HG02938 (cell line): ENCODE results near the gene KDM2B.
"Not testable (repeated sequence)": the region's sequence is repeated elsewhere in the genome, so short reads cannot be mapped to it uniquely, and the experiment has no call there.

Experiments used
- ATAC-seq: cut with Tn5 transposase; IDR thresholded peaks from one replicate; pipeline ENCODE4 v1.9.1; 2021; ENCODE audit warnings: mild to moderate bottlenecking, moderate library complexity; ENCODE audit not compliant: unreplicated experiment

KDM2B gene

GRCh38 chr12:121397521-121397920 lies 183.3 kb downstream of the KDM2B start:
- ATAC-seq: no peak

DNA sequence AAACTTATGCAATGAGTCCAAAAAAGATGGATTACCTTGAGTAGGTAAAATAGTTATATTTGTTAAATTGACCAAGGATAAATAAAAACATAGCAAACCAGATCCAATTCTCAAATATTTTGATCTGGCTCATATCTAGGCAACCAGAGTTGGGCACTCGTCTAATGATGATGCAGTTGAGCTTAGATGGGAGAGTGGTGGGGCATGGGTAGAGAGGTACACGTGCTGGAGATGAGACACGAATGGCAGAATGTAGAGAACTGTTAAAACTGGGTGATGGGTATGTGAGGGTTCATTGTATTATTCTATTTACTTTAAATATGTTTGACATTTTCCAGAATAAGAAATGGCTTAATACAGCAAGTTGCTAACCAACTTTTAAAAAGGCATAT lies 188.5 kb downstream of the KDM2B start:
- no peak for ATAC-seq

DNA sequence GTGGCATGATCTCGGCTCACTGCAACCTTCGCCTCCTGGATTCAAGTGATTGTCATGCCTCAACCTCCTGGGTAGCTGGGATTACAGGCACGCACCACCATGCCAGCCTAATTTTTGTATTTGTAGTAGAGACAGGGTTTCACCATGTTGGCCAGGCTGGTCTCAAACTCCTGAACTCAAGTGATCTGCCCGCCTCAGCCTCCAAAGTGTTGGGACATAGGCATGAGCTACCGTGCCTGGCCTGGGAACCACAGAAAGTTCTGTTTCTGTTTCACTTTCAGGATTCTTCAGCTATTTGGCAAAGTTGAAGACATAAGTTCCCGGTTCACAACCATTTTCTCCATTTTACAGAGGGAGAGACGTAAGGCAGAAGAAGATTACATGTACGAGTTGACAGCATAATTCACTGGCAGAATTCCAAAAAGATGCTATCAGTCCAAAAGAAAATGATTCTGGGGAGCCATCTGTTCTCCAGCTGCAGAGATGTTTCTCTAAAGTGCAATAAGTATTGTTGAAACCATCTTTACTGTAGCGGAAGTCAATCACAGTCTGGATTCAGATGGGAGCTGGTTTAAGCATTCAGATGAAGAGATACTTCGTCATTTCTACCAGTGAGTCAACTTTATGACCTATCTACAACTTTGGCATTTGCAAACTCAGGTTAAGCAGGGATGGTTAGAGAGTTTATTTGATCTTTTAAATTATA lies 189.1 kb downstream of the KDM2B start:
- no peak for ATAC-seq

DNA sequence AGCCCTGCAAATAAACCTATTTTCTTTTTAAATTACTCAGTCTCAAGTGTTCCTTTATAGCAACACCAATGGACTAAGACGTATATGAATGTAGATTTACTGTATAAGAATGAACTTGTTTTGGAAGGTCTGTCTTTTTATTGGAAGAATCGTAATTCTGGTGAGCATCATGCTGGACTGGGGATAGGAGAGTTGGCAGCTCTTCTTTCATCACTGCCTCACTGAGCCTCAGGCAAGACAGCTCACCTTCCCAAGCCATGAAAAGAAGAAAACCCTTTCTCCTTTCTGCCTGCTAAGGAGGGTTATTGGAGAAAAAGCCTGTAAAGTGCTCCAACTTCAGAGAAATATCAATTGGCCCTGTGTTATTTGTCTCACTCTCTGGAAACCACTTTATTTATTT lies 190.0 kb downstream of the KDM2B start:
- ATAC-seq: no peak

- ATAC-seq: no peak
Measured at GRCh38 chr12:121388421-121388981, 192.3 kb downstream of the KDM2B start.

DNA sequence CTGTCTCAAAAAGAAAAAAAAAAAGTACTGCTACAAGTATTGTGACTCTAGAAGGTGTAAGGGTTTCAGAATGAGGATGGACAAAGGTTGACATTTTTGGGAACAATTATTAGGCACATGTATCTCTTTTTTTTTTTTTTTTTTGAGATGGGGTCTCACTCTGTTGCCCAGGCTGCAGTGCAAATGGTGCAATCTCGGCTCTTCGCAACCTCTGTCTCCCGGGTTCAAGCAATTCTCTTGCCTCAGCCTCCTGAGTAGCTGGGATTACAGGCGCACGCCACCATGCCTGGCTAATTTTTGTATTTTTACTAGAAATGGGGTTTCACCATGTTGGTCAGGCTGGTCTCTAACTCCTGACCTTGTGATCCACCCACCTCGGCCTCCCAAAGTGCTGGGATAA lies 195.9 kb downstream of the KDM2B start:
- ATAC-seq: not testable (repeated sequence)

- no peak for ATAC-seq
Measured at GRCh38 chr12:121383601-121384021, 197.2 kb downstream of the KDM2B start.

GRCh38 chr12:121379945-121380344 lies 200.9 kb downstream of the KDM2B start:
- ATAC-seq: no peak
